ENCODE results near the gene NMRK2.
"Not testable (repeated sequence)": the region's sequence is repeated elsewhere in the genome, so short reads cannot be mapped to it uniquely, and the experiment has no call there.

NMRK2 gene

GRCh38 chr19:3964256-3965194 lies 31.7 kb downstream of the NMRK2 start:
- no peak for DNase-seq (ENCODE audit: low read depth)

GRCh38 chr19:3966051-3967017 lies 33.5 kb downstream of the NMRK2 start:
- no peak for DNase-seq (ENCODE audit: low read depth)

GRCh38 chr19:3967983-3968382 lies 35.1 kb downstream of the NMRK2 start:
- not testable (repeated sequence) for DNase-seq (ENCODE audit: low read depth)

GRCh38 chr19:3968556-3969434 lies 35.9 kb downstream of the NMRK2 start:
- no peak for DNase-seq (ENCODE audit: low read depth)

GRCh38 chr19:3969435-3970312 lies 36.8 kb downstream of the NMRK2 start:
- DNase-seq (ENCODE audit: low read depth) = no peak

- no peak for DNase-seq (ENCODE audit: low read depth)
Measured at GRCh38 chr19:3970313-3970807, 37.5 kb downstream of the NMRK2 start.

- peak; percentile 84 for DNase-seq (ENCODE audit: low read depth)
Measured at GRCh38 chr19:3970808-3971598, 38.1 kb downstream of the NMRK2 start, which contains the start of gene DAPK3. Gene DAPK3, minus strand, starts transcription at chr19:3971099. Its CDS starts 1,364 bp downstream, at chr19:3969735.

GRCh38 chr19:3975144-3975543 lies 42.3 kb downstream of the NMRK2 start:
- no peak for DNase-seq (ENCODE audit: low read depth)

GRCh38 chr19:3975637-3976087 lies 42.8 kb downstream of the NMRK2 start:
- no peak for DNase-seq (ENCODE audit: low read depth)

GRCh38 chr19:3976495-3977241 lies 43.8 kb downstream of the NMRK2 start:
- DNase-seq (ENCODE audit: low read depth) = no peak

GRCh38 chr19:3977242-3978143 lies 44.6 kb downstream of the NMRK2 start:
- no peak for DNase-seq (ENCODE audit: low read depth)

- no peak for DNase-seq (ENCODE audit: low read depth)
Measured at GRCh38 chr19:3978145-3978544, 45.3 kb downstream of the NMRK2 start.

- DNase-seq (ENCODE audit: low read depth) = no peak
Measured at GRCh38 chr19:3979289-3979673, 46.4 kb downstream of the NMRK2 start.

GRCh38 chr19:3979674-3980352 lies 46.9 kb downstream of the NMRK2 start:
- no peak for DNase-seq (ENCODE audit: low read depth)

- no peak for DNase-seq (ENCODE audit: low read depth)
Measured at GRCh38 chr19:3980353-3981251, 47.7 kb downstream of the NMRK2 start.

GRCh38 chr19:3981373-3981735 lies 48.5 kb downstream of the NMRK2 start:
- DNase-seq (ENCODE audit: low read depth) = no peak
